HEK293 (cell line): ENCODE results near the gene TMEM126B.
A peak's percentile ranks its signal among the peaks of the same experiment; 100 is the strongest.

ENCODE experiments used
- CTCF ChIA-PET: fragments of 350-600 bp; formaldehyde crosslinking; extraction: SDS; loops from one replicate; lab custom pipeline; 2021; ENCODE audit warnings: antibody characterized with exemption; lab: Yijun Ruan, JAX
- POLR2A ChIA-PET: fragments of 300-600 bp; formaldehyde crosslinking; extraction: SDS; loops from one replicate; lab custom pipeline; 2020; ENCODE audit warnings: antibody characterized with exemption, inconsistent platforms; lab: Yijun Ruan, JAX
- H3K27ac ChIP-seq: fragments of 200-500 bp; sonication (Bioruptor generic); 2 replicates; pipeline ENCODE4 v1.5.1; 2014; ENCODE audit warnings: low read depth, low read length, control low read depth, inconsistent platforms; ENCODE audit errors: extremely low read depth
- H3K36me3 ChIP-seq, 2 experiments: fragments of 200-500 bp in 1 of 2; sonication (Bioruptor generic) in 1 of 2; 1 replicate in 1 of 2; 2 replicates in 1 of 2; pipeline ENCODE4 v1.5.1; 2014 to 2017; ENCODE audit warnings: inconsistent platforms in 2 of 2, low read length in 2 of 2; ENCODE audit not compliant: control insufficient read depth in 2 of 2, insufficient read depth in 1 of 2
- H3K4me1 ChIP-seq: fragments of 200-500 bp; sonication (Bioruptor generic); 2 replicates; pipeline ENCODE4 v1.5.1; 2014; ENCODE audit warnings: mild to moderate bottlenecking, low read length, inconsistent platforms; ENCODE audit not compliant: control insufficient read depth, insufficient read depth
- H3K4me3 ChIP-seq: 2 replicates; pipeline ENCODE4 v1.5.1; 2011; ENCODE audit warnings: low read depth, mild to moderate bottlenecking, control low read depth, low read length, moderate library complexity
- H3K9me3 ChIP-seq: fragments of 200-500 bp; sonication (Bioruptor generic); 2 replicates; pipeline ENCODE4 v1.5.1; 2014; ENCODE audit warnings: low read depth, low read length, inconsistent platforms; ENCODE audit not compliant: control insufficient read depth, insufficient read depth
- BCL6B ChIP-seq: fragments of 450-650 bp; formaldehyde crosslinking; IDR thresholded peaks from 2 replicates; pipeline ENCODE4 v1.5.1; 2017; ENCODE audit warnings: missing biosample characterization, missing genetic modification characterization
- FEZF1 ChIP-seq: fragments of 450-650 bp; formaldehyde crosslinking; IDR thresholded peaks from 2 replicates; pipeline ENCODE4 v1.5.1; 2016; ENCODE audit warnings: missing biosample characterization, missing genetic modification characterization
- GLIS1 ChIP-seq: fragments of 450-650 bp; formaldehyde crosslinking; IDR thresholded peaks from 2 replicates; pipeline ENCODE4 v1.5.1; 2016; ENCODE audit warnings: missing biosample characterization, missing genetic modification characterization
- MZF1 ChIP-seq: fragments of 450-650 bp; formaldehyde crosslinking; IDR thresholded peaks from 2 replicates; pipeline ENCODE4 v1.5.1; 2017; ENCODE audit warnings: missing biosample characterization, missing genetic modification characterization, borderline replicate concordance
- OVOL3 ChIP-seq: fragments of 450-650 bp; formaldehyde crosslinking; IDR thresholded peaks from 2 replicates; pipeline ENCODE4 v1.5.1; 2016; ENCODE audit warnings: missing biosample characterization, missing genetic modification characterization
- PATZ1 ChIP-seq: fragments of 450-650 bp; formaldehyde crosslinking; IDR thresholded peaks from 2 replicates; pipeline ENCODE4 v1.5.1; 2016; ENCODE audit warnings: missing biosample characterization, missing genetic modification characterization
- SCRT1 ChIP-seq: fragments of 450-650 bp; formaldehyde crosslinking; IDR thresholded peaks from 2 replicates; pipeline ENCODE4 v1.5.1; 2016; ENCODE audit warnings: missing biosample characterization, missing genetic modification characterization, borderline replicate concordance
- ZBTB48 ChIP-seq: fragments of 450-650 bp; formaldehyde crosslinking; IDR thresholded peaks from 2 replicates; pipeline ENCODE4 v1.5.1; 2016; ENCODE audit warnings: missing biosample characterization, missing genetic modification characterization
- ZBTB8A ChIP-seq: fragments of 450-650 bp; formaldehyde crosslinking; IDR thresholded peaks from 2 replicates; pipeline ENCODE4 v1.5.1; 2016; ENCODE audit warnings: missing biosample characterization, missing genetic modification characterization
- ZFP3 ChIP-seq: fragments of 450-650 bp; formaldehyde crosslinking; IDR thresholded peaks from 2 replicates; pipeline ENCODE4 v1.5.1; 2016; ENCODE audit warnings: low read depth, missing biosample characterization, missing genetic modification characterization
- ZIC2 ChIP-seq: fragments of 450-650 bp; formaldehyde crosslinking; IDR thresholded peaks from 2 replicates; pipeline ENCODE4 v1.5.1; 2016; ENCODE audit warnings: missing biosample characterization, missing genetic modification characterization
- ZNF132 ChIP-seq: fragments of 450-650 bp; formaldehyde crosslinking; IDR thresholded peaks from 2 replicates; pipeline ENCODE4 v1.5.1; 2017; ENCODE audit warnings: missing biosample characterization, missing genetic modification characterization, borderline replicate concordance
- ZNF138 ChIP-seq: fragments of 450-650 bp; formaldehyde crosslinking; IDR thresholded peaks from 2 replicates; pipeline ENCODE4 v1.5.1; 2016; ENCODE audit warnings: missing biosample characterization, missing genetic modification characterization, borderline replicate concordance
- ZNF19 ChIP-seq: fragments of 450-650 bp; formaldehyde crosslinking; IDR thresholded peaks from 2 replicates; pipeline ENCODE4; 2016; ENCODE audit warnings: missing biosample characterization, missing genetic modification characterization, low read depth
- ZNF202 ChIP-seq: fragments of 450-650 bp; formaldehyde crosslinking; IDR thresholded peaks from 2 replicates; pipeline ENCODE4 v1.5.1; 2016; ENCODE audit warnings: missing biosample characterization, missing genetic modification characterization, borderline replicate concordance
- ZNF221 ChIP-seq: fragments of 450-650 bp; formaldehyde crosslinking; IDR thresholded peaks from 2 replicates; pipeline ENCODE4 v1.5.1; 2017; ENCODE audit warnings: missing biosample characterization, missing genetic modification characterization, borderline replicate concordance
- ZNF266 ChIP-seq: fragments of 450-650 bp; formaldehyde crosslinking; IDR thresholded peaks from 2 replicates; pipeline ENCODE4 v1.5.1; 2016; ENCODE audit warnings: missing biosample characterization, missing genetic modification characterization, low read depth
- ZNF311 ChIP-seq: fragments of 450-650 bp; formaldehyde crosslinking; IDR thresholded peaks from 2 replicates; pipeline ENCODE4 v1.5.1; 2017; ENCODE audit warnings: missing biosample characterization, missing genetic modification characterization, borderline replicate concordance
- ZNF585B ChIP-seq: fragments of 450-650 bp; formaldehyde crosslinking; IDR thresholded peaks from 2 replicates; pipeline ENCODE4 v1.5.1; 2016; ENCODE audit warnings: missing biosample characterization, missing genetic modification characterization
- ZNF600 ChIP-seq: fragments of 450-650 bp; formaldehyde crosslinking; IDR thresholded peaks from 2 replicates; pipeline ENCODE4 v1.5.1; 2016; ENCODE audit warnings: missing biosample characterization, missing genetic modification characterization
- ZXDB ChIP-seq: fragments of 450-650 bp; formaldehyde crosslinking; IDR thresholded peaks from 2 replicates; pipeline ENCODE4 v1.5.1; 2016; ENCODE audit warnings: missing biosample characterization, missing genetic modification characterization
- TF ChIP-seq, protein P1 (sequence below): fragments of 450-650 bp; formaldehyde crosslinking; IDR thresholded peaks from 2 replicates; pipeline ENCODE4; 2016; ENCODE audit warnings: missing biosample characterization, missing genetic modification characterization
- TF ChIP-seq, protein P2 (sequence below): fragments of 450-650 bp; formaldehyde crosslinking; optimal IDR thresholded peaks from 2 replicates; pipeline ENCODE3; 2016; ENCODE audit warnings: missing biosample characterization, mild to moderate bottlenecking, missing genetic modification characterization
- TF ChIP-seq, protein P3 (sequence below): fragments of 450-650 bp; formaldehyde crosslinking; IDR thresholded peaks from 2 replicates; pipeline ENCODE4 v1.5.1; 2016; ENCODE audit warnings: missing biosample characterization, missing genetic modification characterization

TMEM126B gene

GRCh38 chr11:85663080-85663752 lies 34.8 kb downstream of the TMEM126B start (continued):
- TF ChIP-seq FEZF1 (tag by site-specific recombination): no peak

DNA sequence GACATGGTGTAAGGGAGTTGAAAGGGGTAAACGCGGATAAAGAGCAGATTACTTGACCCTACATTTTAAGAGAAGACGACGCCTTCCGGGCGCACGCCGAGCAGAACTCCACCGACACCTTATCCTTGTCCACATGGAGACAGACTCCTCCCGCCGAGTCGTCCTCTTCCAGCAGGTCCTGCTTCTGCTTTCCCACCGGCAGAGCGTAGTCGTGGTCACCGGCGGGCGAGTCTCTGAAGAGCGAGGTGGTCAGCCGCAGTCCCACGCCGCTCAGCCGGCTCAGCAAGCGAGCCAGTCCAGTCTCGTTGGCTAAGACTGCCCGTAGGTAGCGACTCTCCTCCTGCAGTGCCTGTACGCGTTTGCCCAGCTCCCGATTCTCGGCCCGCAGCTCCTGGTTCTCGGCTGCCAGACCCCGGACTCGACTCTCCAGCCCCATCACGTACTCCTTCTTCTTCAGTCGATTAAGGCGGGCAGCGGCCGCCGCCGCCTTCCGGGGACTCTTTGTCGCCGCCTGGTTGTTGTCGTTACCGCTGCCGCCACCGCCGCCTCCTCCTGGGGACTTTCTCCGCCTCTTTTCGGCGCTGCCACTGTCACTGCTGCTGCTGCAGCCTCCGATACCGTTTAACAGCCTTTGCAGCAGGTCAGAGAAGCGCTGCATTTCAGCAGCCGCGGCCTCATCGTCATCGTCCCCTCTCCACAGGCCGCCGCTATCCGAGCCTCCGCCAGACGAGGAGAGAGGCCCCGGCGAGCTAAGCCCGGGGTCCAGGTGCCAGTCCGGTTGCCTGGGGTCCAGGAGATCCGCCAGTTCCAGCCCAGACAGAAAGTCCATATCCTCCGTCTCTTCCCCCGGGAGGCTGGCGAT lies 35.6 kb downstream of the TMEM126B start:
- CTCF ChIA-PET: interaction anchor here (0.6 to 0.7 kb wide), 2 partner anchors 28 to 217 kb away, joined by 4 to 5 read pairs; no protein-coding TSS in a partner anchor
- H3K9me3 ChIP-seq: no peaks in the 10 kb centered on the region
- no peaks in the 10 kb centered on the region for H3K4me1 ChIP-seq
- peaks cover 14 to 48% of the 10 kb centered on the region in 2 experiments; a peak in 2 of 3 replicates for H3K36me3 ChIP-seq
- H3K27ac ChIP-seq: peak overlapping the region; percentile 94
- peak overlapping the region; percentile 91 for H3K4me3 ChIP-seq
- POLR2A ChIA-PET: interaction anchor here (0.8 to 3.4 kb wide), 7 partner anchors 10 to 191 kb away, joined by 3 to 37 read pairs (median 4); partner anchors contain the start of genes CCDC83, TMEM126A and TMEM126B
- TF ChIP-seq ZNF600 (peak; percentile 74), ZNF266 (no peak), ZNF585B (tag by site-specific recombination) (no peak), ZIC2 (tag by site-specific recombination) (no peak), ZBTB8A (tag by site-specific recombination) (no peak), MZF1 (tag by site-specific recombination) (no peak), ZNF138 (tag by site-specific recombination) (no peak), PATZ1 (tag by site-specific recombination) (no peak), ZNF19 (tag by site-specific recombination) (no peak), ZBTB48 (tag by site-specific recombination) (no peak), ZXDB (tag by site-specific recombination) (no peak), ZNF132 (tag by site-specific recombination) (no peak), GLIS1 (tag by site-specific recombination) (no peak), ZFP3 (tag by site-specific recombination) (no peak), ZNF202 (tag by site-specific recombination) (no peak), BCL6B (tag by site-specific recombination) (no peak), SCRT1 (tag by site-specific recombination) (no peak), ZNF311 (no peak), ZNF221 (no peak), OVOL3 (tag by site-specific recombination) (no peak)
- TF ChIP-seq, protein P1, sequence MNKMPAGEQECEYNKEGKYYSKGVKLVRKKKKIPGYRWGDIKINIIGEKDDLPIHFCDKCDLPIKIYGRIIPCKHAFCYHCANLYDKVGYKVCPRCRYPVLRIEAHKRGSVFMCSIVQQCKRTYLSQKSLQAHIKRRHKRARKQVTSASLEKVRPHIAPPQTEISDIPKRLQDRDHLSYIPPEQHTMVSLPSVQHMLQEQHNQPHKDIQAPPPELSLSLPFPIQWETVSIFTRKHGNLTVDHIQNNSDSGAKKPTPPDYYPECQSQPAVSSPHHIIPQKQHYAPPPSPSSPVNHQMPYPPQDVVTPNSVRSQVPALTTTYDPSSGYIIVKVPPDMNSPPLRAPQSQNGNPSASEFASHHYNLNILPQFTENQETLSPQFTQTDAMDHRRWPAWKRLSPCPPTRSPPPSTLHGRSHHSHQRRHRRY (tag by site-specific recombination): no peak
- TF ChIP-seq, protein P2, sequence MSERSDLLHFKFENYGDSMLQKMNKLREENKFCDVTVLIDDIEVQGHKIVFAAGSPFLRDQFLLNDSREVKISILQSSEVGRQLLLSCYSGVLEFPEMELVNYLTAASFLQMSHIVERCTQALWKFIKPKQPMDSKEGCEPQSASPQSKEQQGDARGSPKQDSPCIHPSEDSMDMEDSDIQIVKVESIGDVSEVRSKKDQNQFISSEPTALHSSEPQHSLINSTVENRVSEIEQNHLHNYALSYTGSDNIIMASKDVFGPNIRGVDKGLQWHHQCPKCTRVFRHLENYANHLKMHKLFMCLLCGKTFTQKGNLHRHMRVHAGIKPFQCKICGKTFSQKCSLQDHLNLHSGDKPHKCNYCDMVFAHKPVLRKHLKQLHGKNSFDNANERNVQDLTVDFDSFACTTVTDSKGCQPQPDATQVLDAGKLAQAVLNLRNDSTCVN (tag by site-specific recombination): no peak
- TF ChIP-seq, protein P3, sequence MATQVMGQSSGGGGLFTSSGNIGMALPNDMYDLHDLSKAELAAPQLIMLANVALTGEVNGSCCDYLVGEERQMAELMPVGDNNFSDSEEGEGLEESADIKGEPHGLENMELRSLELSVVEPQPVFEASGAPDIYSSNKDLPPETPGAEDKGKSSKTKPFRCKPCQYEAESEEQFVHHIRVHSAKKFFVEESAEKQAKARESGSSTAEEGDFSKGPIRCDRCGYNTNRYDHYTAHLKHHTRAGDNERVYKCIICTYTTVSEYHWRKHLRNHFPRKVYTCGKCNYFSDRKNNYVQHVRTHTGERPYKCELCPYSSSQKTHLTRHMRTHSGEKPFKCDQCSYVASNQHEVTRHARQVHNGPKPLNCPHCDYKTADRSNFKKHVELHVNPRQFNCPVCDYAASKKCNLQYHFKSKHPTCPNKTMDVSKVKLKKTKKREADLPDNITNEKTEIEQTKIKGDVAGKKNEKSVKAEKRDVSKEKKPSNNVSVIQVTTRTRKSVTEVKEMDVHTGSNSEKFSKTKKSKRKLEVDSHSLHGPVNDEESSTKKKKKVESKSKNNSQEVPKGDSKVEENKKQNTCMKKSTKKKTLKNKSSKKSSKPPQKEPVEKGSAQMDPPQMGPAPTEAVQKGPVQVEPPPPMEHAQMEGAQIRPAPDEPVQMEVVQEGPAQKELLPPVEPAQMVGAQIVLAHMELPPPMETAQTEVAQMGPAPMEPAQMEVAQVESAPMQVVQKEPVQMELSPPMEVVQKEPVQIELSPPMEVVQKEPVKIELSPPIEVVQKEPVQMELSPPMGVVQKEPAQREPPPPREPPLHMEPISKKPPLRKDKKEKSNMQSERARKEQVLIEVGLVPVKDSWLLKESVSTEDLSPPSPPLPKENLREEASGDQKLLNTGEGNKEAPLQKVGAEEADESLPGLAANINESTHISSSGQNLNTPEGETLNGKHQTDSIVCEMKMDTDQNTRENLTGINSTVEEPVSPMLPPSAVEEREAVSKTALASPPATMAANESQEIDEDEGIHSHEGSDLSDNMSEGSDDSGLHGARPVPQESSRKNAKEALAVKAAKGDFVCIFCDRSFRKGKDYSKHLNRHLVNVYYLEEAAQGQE (tag by site-specific recombination): no peak
